Right ventricle myocardium inferior (tissue), 1 donor: ENCODE results near the gene WAPL. TPM values are rescaled to one million over a fixed set of nuclear protein-coding genes. Genes with fewer than 3 reads are reported as not detected.
"Not testable (repeated sequence)": the region's sequence is repeated elsewhere in the genome, so short reads cannot be mapped to it uniquely, and the experiment has no call there.

Experiments used
- ATAC-seq: fragments of 200-7000 bp; cut with Tn5 transposase; one replicate; pipeline ENCODE4 v1.9.1; 2020; ENCODE audit warnings: mild to moderate bottlenecking, moderate library complexity
- DNase-seq: peaks from one replicate; pipeline ENCODE4 v3.0.0; 2021; ENCODE audit errors: missing footprints
- intact Hi-C: fragments of 100-400 bp; cut with DNase I; formaldehyde crosslinking; loops from one replicate; pipeline ENCODE4 v1.11.0; 2022
- total RNA-seq: library from RNA; stranded (reverse); fragmentation: NEBNext Ultra II Directional; extraction: Animal tissue kit (Norgen Biotek cat#: 25700); gene quantifications from one replicate; pipeline ENCODE4 v1.2.1, GENCODE V29; 2021
- donor health status: DM: no; HTN: yes; CAD: no; lungs with severe emphysema.

The WAPL gene
- total RNA-seq, 1 donor from 2014 or later = 21.5 TPM

DNA sequence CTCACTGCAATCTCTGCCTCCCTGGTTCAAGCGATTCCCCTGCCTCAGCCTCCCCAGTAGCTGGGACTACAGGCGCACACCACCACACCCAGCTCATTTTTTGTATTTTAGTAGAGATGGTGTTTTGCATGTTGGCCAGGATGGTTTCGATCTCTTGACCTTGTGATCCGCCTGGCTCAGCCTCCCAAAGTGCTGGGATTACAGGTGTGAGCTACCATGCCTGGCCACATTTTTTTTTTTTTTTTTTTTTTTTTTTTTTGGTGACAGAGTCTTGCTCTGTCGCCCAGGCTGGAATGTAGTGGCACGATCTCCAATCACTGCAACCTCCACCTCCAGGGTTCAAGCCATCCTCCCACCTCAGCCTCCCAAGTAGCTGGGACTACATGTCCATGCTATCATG, 4.1 kb upstream of the WAPL start:
- intact Hi-C loops, ATAC-seq, DNase-seq: not testable (repeated sequence)

DNA sequence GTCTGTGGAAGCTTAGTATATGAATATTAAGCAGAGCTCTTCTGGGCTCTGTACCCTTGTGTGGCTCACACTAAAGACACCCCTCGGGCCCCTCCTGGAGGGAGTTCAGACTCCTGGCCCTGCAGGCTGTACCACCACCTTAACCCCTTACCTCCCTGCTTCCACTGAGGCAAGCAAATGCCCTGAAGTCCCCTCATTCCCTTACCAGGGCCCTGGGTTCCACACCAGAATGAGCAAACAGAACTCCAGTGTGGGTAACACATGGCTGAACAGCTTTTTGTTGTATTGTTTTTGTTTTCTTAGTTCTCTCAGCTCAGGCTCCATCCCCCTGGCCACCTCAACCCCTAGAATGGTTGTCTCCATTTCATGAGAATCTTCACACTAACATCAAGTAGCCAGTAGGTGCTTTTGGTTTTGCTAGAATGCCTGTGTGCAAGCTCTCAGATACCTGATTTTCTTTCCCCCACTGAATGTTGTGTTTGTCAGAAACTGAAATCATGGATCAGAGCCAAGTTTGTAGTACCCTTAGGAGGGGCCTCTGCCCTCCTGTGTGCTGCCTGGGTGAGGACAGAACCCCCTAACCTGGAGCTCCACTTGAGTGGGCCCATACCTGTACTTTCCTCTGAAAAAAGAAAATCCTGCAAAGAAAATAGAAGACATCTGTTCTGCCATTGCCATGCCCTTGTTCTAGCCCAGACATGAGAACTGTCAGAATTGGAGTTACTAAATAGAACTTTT, 2.8 kb upstream of the WAPL start:
- no peak for DNase-seq
- no peak for ATAC-seq
- intact Hi-C loops = loop anchor here (5.0 kb wide), 1 partner anchor 63 kb away; no protein-coding TSS in a partner anchor

DNA sequence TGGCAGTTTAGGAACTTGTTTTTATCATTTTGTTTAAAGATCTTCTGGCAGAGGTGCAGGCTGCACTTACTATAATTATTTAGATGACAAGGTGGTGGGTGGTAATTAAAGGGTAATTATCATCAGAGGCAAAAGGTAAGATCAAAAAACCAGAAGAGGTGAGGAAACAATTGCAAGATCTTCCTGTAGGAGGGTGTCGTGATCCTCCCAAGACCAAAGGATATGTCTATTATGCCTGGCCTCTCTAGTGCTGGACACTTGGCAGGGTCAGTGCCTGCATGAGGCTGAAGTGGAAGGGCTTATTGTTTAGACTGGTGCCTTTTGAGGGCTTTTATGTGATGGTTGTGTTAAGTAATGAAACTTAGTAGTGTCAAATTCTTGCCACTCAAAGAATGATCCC, 1.8 kb upstream of the WAPL start:
- ATAC-seq = no peak
- no peak for DNase-seq
- intact Hi-C loops = loop anchor here (5.0 kb wide), 1 partner anchor 64 kb away; no protein-coding TSS in a partner anchor

DNA sequence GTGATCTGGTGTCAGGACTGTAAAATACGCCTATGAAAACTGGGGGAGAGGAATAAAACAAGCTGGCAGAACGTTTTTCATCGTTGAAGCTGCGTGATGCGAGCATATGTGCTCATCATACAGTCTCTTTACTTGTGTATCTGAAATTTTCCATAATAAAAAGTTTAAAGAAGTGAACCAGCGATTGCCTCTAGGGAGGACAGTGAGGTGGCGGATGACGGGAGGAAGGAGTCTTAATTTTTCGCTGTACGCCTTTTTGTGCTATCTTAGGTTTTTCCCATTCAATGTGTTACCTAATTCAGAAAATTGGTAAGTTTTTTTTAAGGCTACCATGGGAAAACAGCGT, 891 bp upstream of the WAPL start:
- ATAC-seq = no peak
- intact Hi-C loops = loop anchor here (5.0 kb wide), 1 partner anchor 65 kb away; no protein-coding TSS in a partner anchor
- no peak for DNase-seq

DNA sequence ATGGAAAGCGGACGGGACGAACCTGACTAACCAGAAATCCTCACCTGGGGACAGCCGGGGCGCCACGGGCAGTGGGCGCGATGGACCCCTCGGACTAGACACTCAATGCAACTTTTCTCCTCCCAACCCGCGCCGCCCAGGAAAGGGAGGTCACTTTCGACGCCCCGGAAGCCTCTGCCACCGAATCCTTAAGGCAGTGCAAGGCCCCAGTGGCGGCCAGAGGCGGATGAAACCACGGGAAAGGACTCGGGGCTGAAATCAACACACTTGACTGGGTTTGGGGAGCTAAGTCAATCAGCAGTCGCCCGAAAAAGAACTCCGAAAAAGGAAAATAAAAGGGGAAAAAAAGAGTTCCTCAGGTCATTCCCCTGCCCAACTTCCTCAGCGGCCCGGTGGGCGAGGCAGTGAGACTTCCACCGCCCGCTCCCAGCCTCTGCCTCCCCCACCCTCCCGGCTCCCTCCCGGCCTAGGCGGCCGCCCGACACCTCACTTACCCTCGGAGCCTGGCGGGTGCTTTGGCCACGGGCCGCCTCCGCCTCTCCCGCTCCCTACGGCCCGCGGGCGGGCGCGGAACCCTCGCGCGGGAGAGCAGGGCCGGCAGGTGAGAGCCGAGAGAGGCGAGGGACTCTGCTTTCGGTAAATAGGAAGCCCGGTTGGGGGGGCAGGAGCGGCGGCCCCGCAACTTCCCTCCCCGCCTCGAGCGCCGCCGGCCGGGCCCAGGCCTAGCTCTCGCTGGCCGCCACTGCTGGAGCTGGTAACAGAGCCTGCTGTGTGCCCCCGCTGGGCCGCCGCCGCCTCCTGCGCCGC, 518 bp downstream of the WAPL start:
- ATAC-seq (peak; percentile 34), DNase-seq (peak; percentile 81)
- intact Hi-C loops = loop anchor here (5.0 kb wide), 1 partner anchor 66 kb away; no protein-coding TSS in a partner anchor

DNA sequence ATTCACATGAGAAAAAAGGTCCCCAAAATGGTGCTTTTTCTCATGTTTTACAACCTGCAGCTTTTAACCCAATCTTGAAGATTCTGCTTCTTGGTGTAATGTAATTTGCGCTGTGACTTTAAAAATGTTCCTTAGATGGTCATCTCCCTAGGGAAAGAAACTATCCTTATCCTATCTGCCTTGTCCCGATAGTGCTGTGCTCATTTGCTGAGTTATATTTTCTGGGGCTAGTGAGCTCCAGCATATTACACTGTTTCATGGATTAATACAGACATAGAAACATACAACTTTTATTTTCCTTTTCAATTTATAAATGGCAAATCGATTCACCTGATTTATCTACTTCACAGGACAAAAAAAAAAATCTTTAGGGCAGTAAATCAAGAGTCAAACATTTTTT, 2.8 kb downstream of the WAPL start:
- no peak for ATAC-seq
- intact Hi-C loops = no loop called here
- DNase-seq = no peak

DNA sequence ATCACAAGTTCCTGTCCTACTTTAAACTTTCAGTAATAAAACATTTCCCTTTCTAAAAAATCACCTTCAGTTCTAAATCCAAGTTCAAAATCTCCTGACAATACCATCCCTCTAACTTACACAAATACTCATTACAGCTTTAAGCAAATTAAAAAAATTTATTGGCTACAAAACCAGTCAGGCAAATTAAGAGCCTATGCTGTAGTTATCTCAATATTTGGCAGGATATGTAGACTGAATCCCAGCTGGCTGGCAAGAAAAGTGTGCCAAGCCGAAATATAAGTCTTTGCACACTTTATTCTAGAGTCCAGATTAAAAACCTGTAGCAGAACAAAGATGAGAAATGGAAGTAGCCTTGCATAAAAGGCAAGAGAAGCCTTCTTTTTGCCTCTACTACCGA, 9.5 kb downstream of the WAPL start:
- intact Hi-C loops = no loop called here
- no peak for ATAC-seq
- no peak for DNase-seq

DNA sequence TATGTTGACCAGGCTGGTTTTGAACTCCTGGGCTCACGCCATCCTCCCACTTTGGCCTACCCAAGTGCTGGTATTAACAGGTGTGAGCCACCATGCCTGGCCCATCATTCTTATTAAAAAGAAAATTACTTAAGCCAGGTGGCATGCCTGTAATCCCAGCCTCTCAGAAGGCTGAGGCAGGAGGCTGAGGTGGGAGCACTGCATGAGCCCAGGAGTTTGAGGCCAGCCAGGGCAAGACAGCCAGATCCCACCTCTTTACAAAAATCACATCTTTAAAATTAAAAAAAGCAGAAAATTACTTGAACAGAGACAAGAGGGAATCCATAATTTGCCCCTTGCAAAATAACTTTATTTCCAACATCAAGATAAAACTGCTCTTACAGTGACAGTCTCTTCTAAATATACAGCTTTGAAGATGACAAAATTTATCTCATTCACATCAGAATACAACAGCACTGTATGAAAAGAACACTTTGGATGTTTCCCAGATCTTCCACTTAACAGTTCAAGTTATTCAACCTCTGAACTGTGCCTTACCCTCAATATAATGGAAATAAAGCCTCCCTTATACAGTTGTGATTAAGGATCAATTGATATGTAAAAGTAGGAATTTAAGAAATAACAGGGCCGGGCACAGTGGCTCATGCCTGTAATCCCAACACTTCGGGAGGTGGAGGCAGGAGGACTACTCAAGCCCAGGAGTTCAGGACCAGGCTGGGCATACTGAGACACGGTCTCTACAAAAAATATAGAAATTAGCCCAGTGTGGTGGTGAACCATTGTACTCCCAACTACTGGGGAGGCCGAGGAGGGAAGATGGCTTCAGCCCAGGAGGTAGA, 10.3 kb downstream of the WAPL start:
- no peak for ATAC-seq
- intact Hi-C loops = no loop called here
- no peak for DNase-seq

DNA sequence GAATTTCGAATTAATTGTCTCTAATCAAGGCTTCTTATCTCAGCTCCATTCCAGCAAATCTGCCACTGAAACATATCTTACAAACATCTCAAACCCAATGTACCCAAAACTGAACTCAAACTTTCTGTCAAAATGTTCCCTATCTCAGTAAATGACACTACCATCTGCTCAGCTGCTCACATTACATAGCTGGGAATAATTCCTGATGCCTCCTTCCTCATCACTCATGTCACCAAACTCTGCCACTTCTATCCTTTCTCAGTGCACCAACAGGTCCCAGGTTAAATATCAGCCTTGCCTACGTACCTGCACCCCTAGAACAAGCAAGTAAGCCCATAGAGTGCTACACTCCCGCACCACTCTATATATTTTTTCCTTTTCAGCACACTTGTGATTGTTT, 12.4 kb downstream of the WAPL start:
- intact Hi-C loops = no loop called here
- ATAC-seq = no peak
- no peak for DNase-seq

DNA sequence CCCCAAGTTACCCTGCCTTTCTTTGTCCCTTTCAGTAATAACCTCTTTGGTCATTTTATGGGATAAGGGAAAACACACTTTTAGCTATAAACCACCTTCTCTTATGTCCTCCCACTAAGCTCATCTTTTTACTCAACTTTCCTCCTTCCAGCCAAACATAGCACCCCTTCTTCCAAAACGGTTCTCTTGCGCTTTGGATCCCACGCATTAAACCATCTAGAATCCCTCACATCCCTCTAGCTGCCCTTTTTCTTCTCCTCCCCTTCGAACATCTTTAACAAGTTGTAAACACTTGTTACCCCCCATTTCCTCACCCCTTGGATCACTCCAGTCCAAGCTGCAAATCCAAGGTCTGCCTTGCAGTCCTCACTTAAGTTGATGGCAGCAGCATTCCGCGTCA, 13.4 kb downstream of the WAPL start:
- intact Hi-C loops = no loop called here
- ATAC-seq (no peak), DNase-seq (no peak)

DNA sequence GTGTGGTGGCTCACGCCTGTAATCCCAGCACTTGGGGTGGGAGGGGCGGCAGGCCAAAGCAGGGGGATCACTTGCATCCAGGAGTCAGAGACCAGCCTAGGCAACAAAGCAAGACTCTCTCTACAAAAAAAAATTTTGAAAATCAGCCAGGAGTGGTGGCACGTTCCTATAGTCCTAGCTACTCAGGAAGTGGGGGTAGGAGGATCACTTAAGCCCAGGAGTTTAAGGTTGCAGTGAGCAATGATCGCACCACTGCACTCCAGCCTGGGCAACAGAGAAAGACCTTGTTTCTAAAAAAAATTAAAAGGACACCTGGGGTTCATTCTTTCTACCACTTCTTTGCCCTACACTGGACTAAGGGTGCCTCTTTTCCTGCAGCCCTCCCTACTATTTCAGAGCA, 15.1 kb downstream of the WAPL start:
- no peak for DNase-seq
- intact Hi-C loops = no loop called here
- peak; percentile 13 for ATAC-seq

DNA sequence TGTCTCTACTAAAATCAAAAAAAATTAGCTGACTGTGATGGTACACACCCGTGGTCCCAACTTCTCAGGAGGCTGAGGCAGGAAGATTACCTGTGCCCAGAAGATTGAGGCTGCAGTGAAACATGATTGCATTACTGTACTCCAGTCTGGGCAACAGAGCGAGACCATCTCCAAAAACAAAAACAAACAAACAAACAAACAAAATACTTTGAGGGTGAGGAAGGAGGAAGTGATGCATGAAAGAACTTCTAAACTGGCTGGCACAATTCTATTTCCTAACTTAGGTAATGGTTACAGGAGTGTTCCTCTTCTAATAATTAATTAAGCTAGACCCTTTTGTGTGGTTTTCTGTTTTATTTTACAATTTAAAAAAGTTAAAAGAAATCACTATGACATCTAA, 15.5 kb downstream of the WAPL start:
- no peak for DNase-seq
- intact Hi-C loops = no loop called here
- ATAC-seq = no peak

DNA sequence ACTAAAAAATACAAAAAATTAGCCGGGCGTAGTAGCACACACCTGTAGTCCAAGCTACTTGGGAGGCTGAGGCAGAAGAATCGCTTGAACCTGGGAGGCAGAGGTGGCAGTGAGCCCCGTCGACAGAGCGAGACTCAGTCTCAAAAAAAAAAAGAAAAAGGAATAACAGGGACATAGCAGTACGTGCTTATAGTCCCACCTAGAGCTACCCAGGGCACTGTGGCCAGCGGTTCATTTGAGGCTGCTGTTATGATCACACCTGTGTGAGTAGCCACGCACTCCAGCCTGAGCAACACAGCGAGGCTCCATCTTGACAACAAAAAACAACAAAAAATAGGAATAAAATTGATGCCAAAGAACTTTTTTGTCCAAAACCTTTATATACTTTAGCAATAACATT, 17.1 kb downstream of the WAPL start:
- intact Hi-C loops = no loop called here
- ATAC-seq = no peak
- DNase-seq = no peak

DNA sequence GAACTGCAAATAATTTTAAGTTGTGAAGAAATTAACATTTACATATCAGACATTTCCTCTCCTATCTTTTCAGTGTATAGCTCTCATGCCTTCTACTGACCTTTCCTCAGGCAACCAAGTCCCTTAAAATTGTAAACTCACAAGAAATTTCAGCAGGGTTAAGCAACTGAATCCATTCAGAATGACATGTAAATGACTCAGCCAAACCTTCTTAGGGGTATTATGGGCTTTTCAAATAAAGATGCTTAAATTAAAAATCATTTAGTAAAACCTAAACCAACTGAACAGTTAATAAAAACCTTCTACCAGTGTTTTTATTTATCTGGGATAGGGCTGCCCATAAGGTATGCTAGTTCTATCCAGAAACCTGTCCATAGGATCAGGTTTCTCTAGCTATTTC, 20.7 kb downstream of the WAPL start:
- DNase-seq (no peak), ATAC-seq (no peak)
- intact Hi-C loops = no loop called here

DNA sequence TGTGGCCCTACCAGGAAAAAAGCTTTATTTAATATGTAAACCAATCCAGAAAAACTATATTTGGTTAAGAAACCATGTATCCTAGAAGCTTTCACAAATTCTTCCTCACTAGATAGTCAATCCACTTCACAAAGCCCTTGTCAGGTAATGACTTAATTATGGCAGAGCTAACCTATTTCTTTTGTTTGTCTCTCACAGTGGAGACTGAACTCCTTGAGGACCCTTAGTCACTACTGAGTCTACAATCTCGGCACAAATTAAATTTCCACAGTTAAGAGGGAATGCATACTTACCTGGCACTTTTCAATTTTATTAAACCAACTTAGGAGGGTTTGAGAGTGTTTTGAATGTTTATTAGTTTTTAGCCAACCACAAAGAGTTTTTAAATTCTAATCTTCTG, 23.0 kb downstream of the WAPL start:
- intact Hi-C loops = no loop called here
- no peak for ATAC-seq

DNA sequence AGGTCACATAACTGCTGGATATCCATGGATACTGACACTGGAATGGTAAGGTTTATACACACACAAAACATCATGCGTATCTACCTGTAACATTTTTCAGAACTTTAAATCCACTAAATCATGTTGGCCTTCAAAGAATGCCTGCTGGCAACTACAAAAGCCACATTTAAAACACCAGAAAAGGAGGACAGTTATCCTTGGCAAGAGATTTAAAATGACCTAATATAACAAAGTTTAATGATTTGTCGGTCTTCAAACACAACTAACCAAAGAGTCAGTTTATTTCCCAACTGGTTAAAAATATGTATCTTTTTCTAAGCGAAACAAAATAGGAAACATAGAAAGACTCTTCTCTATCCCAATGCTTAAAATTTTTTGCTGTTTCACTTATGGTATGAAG, 24.0 kb downstream of the WAPL start:
- ATAC-seq (no peak), DNase-seq (no peak)
- intact Hi-C loops = no loop called here

More for the DNA sequence above, 23.0 kb downstream of the WAPL start:
- no peak for DNase-seq

DNA sequence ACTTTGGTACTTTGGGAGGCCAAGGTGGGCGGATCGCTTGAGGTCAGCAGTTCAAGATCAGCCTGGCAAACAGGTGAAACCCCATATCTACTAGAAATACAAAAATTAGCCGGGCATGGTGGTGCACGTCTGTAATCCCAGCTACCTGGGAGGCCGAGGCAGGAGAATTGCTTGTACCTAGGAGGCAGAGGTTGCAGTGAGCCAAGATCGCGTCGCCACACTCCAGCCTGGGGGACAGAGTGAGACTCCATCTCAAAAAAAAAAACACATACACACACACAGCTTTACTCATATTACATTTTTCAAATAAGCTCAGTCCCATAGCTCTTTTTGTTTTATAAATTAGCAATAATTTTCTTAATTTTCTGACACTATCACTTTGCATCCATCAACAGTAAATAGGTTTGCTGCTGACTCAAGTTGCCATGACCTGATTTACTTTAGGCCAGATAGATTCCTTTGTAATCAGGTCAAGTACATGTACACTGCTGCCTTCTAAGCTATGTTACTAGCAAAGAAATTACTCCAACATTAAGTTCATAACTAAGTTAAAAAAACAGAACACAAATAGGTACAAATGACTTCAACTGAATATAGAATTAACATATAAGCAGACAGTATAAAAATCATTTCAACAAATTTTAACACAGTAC, 31.5 kb downstream of the WAPL start:
- ATAC-seq = no peak
- peak; percentile 56 for DNase-seq
- intact Hi-C loops = no loop called here

DNA sequence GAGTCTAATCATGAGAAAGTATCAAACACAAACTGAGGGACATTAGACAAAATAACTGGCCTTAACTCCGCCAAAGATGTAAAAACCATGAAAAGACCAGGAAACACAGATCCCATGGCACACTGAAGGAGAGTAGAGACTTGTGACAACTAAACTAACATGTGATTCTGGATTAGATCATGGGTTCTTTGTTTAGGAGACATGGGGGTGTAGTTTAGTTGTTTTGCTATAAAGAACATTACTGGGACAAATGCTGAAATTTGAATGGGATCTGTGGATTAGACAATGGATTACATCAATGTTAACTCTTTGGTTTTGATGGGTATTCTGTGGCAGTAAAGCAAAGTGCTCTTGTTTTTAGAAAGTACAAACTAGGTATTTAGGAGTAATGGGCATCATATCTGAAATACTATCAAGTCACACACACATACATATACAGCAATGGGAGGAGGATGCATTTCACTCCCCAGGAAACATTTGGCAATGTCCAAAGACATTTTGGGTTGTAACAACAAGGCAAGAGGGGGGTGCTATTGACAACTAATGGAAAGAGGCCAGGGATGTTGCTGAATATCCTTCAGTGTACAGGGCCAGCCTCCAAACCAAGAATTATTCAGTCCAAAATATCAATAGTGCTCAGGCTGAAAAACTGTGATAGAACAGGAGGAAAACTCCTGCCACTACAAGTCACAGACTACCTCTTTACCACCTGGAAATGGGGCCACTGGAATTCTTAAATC, 32.4 kb downstream of the WAPL start:
- intact Hi-C loops = no loop called here
- DNase-seq (no peak), ATAC-seq (no peak)
